NB4 (cell line): Measurements from ENCODE around the gene LGALS3.

Source experiments
- CTCF ChIP-seq: IDR thresholded peaks from one replicate; pipeline ENCODE4 v1.5.1; 2012; ENCODE audit warnings: low read depth, low read length
- MAX ChIP-seq: IDR thresholded peaks from 2 replicates; pipeline ENCODE4 v1.6.1; 2011; ENCODE audit warnings: low read depth, low read length
- MYC ChIP-seq: IDR thresholded peaks from 2 replicates; pipeline ENCODE4 v1.6.1; 2011; ENCODE audit warnings: low read depth, low read length
- POLR2A ChIP-seq: IDR thresholded peaks from 2 replicates; pipeline ENCODE4 v1.6.1; 2011; ENCODE audit warnings: mild to moderate bottlenecking; ENCODE audit not compliant: insufficient read length; ENCODE audit errors: extremely low read depth

GRCh38 chr14:55170526-55170925 lies 41.5 kb downstream of the LGALS3 start:
- TF ChIP-seq CTCF (no peak), POLR2A (no peak), MYC (no peak), MAX (no peak)
